Germinal center (tissue), 1 donor: ENCODE results near the gene PEX5L.
"Not testable (repeated sequence)": the region's sequence is repeated elsewhere in the genome, so short reads cannot be mapped to it uniquely, and the experiment has no call there.

Experiments used
- DNase-seq: peaks from one replicate; pipeline ENCODE4 v3.0.0; 2012; ENCODE audit warnings: mixed read lengths, low spot score

The PEX5L gene

GRCh38 chr3:179832333-179832854 lies 204.3 kb downstream of the PEX5L start:
- DNase-seq: no peak

GRCh38 chr3:179829401-179829800 lies 207.3 kb downstream of the PEX5L start:
- DNase-seq: no peak

GRCh38 chr3:179828738-179829137 lies 208.0 kb downstream of the PEX5L start:
- DNase-seq: no peak

- no peak for DNase-seq
Measured at GRCh38 chr3:179826247-179826637, 210.5 kb downstream of the PEX5L start.

- DNase-seq: no peak
Measured at GRCh38 chr3:179825527-179826246, 211.1 kb downstream of the PEX5L start.

GRCh38 chr3:179822296-179822695 lies 214.4 kb downstream of the PEX5L start:
- no peak for DNase-seq

GRCh38 chr3:179819379-179819778 lies 217.4 kb downstream of the PEX5L start:
- DNase-seq: no peak

- no peak for DNase-seq
Measured at GRCh38 chr3:179812096-179812382, 224.7 kb downstream of the PEX5L start.

- DNase-seq: peak; percentile 27
Measured at GRCh38 chr3:179811321-179812095, 225.2 kb downstream of the PEX5L start.

- no peak for DNase-seq
Measured at GRCh38 chr3:179809639-179810038, 227.1 kb downstream of the PEX5L start.

GRCh38 chr3:179807588-179807987 lies 229.1 kb downstream of the PEX5L start:
- DNase-seq: no peak

GRCh38 chr3:179806177-179806576 lies 230.6 kb downstream of the PEX5L start:
- DNase-seq: no peak

GRCh38 chr3:179801856-179802255 lies 234.9 kb downstream of the PEX5L start:
- no peak for DNase-seq

- DNase-seq: no peak
Measured at GRCh38 chr3:179801263-179801662, 235.5 kb downstream of the PEX5L start.

- DNase-seq: no peak
Measured at GRCh38 chr3:179797192-179797591, 239.5 kb downstream of the PEX5L start.

- no peak for DNase-seq
Measured at GRCh38 chr3:179796421-179796820, 240.3 kb downstream of the PEX5L start.

GRCh38 chr3:179794355-179794754 lies 242.4 kb downstream of the PEX5L start:
- no peak for DNase-seq

GRCh38 chr3:179791793-179792192 lies 244.9 kb downstream of the PEX5L start:
- no peak for DNase-seq

GRCh38 chr3:179788996-179789395 lies 247.7 kb downstream of the PEX5L start:
- no peak for DNase-seq

GRCh38 chr3:179782841-179783240 lies 253.9 kb downstream of the PEX5L start:
- not testable (repeated sequence) for DNase-seq

GRCh38 chr3:179775416-179776122 lies 261.2 kb downstream of the PEX5L start:
- DNase-seq: no peak

GRCh38 chr3:179772297-179772696 lies 264.4 kb downstream of the PEX5L start:
- DNase-seq: no peak

- DNase-seq: no peak
Measured at GRCh38 chr3:179771797-179772196, 264.9 kb downstream of the PEX5L start.
